Fibroblast of the aortic adventitia (primary cell): ENCODE measurements around the gene TTYH2. TPM values are rescaled to one million over a fixed set of nuclear protein-coding genes. Genes with fewer than 3 reads are reported as not detected.

Experiments
- DNase-seq: peaks from one replicate; pipeline ENCODE4 v3.0.0-alpha.2; 2010; ENCODE audit warnings: low read depth
- H3K4me3 ChIP-seq: 2 replicates; pipeline ENCODE4 v1.5.1; 2011; ENCODE audit warnings: low read depth, mild to moderate bottlenecking, control low read depth, low read length, moderate library complexity
- total RNA-seq: library from RNA; depleted of rRNA; stranded (reverse); fragments of >200 nt; gene quantifications from 2 replicates; pipeline ENCODE4 v1.2.3, GENCODE V29; 2012; ENCODE audit warnings: low replicate concordance
- TF ChIP-seq, protein P1 (sequence below): IDR thresholded peaks from 2 replicates; pipeline ENCODE4 v1.5.1; 2011; ENCODE audit warnings: mild to moderate bottlenecking, low read length, control low read depth, inconsistent platforms; ENCODE audit not compliant: insufficient read depth

Gene TTYH2
- total RNA-seq, 1 donor, result 0.54 TPM

DNA sequence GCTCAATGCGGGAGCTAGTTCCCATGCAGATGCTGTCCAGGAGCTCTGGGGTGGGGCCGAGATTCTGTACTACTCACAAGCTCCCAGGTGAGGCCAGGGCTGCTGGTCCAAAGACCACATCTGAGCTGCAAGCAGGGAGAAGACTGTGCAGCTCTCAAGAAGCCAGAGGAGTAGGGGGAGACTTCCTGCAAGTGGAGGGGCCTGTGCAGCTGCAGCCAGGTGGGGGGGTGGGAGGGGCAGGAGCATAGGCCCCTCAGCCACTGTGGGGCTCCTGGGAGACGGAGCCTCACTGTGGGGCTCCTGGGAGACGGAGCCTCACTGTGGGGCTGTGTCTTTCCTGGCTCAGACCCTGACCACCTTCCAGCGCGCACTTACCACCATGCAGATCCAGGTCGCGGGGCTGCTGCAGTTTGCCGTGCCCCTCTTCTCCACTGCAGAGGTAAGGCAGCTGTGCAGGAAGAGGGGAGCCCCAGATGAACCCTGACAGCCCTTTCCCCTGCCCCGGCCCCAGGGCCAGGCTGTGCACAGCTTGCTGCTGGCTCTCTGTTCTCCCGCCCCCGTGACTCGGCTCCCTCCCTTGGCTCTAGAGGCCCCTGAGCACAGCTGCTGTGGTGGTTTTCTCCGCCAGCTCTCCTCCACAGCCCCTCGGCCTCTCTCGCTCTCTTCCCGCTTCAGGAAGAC lies 36.4 kb downstream of the TTYH2 start:
- H3K4me3 ChIP-seq, result no peak overlapping the region
- TF ChIP-seq, protein P1, sequence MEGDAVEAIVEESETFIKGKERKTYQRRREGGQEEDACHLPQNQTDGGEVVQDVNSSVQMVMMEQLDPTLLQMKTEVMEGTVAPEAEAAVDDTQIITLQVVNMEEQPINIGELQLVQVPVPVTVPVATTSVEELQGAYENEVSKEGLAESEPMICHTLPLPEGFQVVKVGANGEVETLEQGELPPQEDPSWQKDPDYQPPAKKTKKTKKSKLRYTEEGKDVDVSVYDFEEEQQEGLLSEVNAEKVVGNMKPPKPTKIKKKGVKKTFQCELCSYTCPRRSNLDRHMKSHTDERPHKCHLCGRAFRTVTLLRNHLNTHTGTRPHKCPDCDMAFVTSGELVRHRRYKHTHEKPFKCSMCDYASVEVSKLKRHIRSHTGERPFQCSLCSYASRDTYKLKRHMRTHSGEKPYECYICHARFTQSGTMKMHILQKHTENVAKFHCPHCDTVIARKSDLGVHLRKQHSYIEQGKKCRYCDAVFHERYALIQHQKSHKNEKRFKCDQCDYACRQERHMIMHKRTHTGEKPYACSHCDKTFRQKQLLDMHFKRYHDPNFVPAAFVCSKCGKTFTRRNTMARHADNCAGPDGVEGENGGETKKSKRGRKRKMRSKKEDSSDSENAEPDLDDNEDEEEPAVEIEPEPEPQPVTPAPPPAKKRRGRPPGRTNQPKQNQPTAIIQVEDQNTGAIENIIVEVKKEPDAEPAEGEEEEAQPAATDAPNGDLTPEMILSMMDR, result no peak
- no peak for DNase-seq

DNA sequence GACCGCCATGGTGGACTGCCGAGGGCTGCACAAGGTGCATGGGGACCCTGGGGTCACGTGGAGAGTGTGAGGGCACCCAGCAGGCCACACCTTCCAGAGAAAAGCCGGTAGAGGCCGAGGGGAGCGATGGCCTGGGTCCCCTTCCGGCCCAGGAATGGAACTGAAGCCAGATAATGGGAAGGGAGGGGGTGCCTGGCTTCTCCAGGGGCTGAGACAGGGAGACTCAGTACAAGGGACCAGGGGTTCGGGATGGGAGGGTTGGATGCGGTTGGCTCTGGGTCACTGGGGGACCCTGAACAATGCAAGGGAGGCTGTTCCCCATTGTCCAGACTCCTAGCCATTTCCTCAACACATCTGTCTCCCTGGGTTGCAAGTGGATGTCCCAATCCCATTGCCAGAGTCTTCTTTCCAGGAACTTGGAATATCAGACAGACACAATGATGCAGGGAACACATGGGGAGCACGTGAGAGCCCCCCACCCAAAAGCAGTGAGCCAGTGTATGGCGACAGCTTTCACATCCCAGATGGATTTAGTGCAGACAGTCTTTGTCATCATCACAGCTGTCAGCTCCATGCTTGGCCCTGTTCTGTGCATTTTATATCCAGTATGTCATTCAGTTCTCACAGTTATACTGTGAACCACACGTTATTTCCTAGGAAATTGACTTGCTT lies 37.1 kb downstream of the TTYH2 start:
- DNase-seq, result no peak
- no peak overlapping the region for H3K4me3 ChIP-seq
- TF ChIP-seq, protein P1, result no peak

DNA sequence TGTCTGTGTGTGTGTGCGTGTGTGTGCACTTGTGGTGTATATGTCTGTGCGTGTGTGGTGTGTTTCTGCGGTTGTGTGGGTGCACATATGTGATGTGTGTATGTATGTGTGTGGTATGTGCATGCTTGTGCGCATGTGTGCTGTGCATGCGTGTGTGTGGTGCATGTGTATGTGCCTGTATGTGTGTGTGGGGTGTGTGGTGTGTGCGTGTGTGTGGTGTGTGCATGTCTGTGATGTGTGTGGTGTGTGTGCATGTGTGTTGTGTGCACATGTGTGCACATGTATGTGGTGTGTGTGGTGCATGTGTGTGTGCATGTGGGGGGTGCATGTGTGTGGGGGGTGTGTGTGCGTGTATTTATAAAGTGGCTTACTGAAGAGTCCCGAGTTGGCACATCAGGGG lies 37.7 kb downstream of the TTYH2 start:
- H3K4me3 ChIP-seq, result no peak overlapping the region
- TF ChIP-seq, protein P1, result no peak
- no peak for DNase-seq

GRCh38 chr17:74251569-74251968 lies 38.2 kb downstream of the TTYH2 start:
- no peak overlapping the region for H3K4me3 ChIP-seq
- no peak for DNase-seq
- TF ChIP-seq, protein P1, result no peak

DNA sequence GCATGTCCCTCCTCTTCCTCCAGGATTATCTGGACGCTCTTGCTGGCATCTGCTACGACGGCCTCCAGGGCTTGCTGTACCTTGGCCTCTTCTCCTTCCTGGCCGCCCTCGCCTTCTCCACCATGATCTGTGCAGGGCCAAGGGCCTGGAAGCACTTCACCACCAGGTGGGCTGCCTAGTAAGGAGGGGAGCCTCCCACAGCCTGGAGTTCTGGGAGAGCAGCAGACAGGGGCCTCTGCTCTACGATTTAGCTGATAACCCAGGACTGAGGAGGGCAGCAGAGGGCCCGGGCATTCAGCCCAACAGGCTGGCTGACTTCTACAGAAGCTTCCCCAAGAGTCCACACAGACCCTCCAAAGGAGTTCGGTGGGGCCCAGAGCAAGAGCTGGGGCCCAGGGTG lies 38.8 kb downstream of the TTYH2 start:
- no peak overlapping the region for H3K4me3 ChIP-seq
- TF ChIP-seq, protein P1, result no peak
- no peak for DNase-seq

GRCh38 chr17:74253036-74253435 lies 39.7 kb downstream of the TTYH2 start:
- H3K4me3 ChIP-seq, result no peak overlapping the region
- DNase-seq, result no peak
- TF ChIP-seq, protein P1, result no peak

GRCh38 chr17:74257311-74257710 lies 43.9 kb downstream of the TTYH2 start:
- TF ChIP-seq, protein P1, result no peak
- DNase-seq, result no peak
- no peak overlapping the region for H3K4me3 ChIP-seq
